ENCODE data around the gene TMEM26.
"Not testable (repeated sequence)": the region's sequence is repeated elsewhere in the genome, so short reads cannot be mapped to it uniquely, and the experiment has no call there.

The TMEM26 gene

GRCh38 chr10:61400524-61400923 lies 52.7 kb downstream of the TMEM26 start:
- no peak for DNase-seq (ENCODE audit: low read depth in 2 of 2, low spot score in 1 of 2)

- no peak for DNase-seq (ENCODE audit: low read depth in 2 of 2, low spot score in 1 of 2)
These were observed 53.8 kb downstream of the TMEM26 start for GRCh38 chr10:61399406-61399805.

GRCh38 chr10:61398366-61399129 lies 54.6 kb downstream of the TMEM26 start:
- no peak for DNase-seq (ENCODE audit: low read depth in 2 of 2, low spot score in 1 of 2)

GRCh38 chr10:61397175-61397986 lies 55.8 kb downstream of the TMEM26 start:
- no peak for DNase-seq (ENCODE audit: low read depth in 2 of 2, low spot score in 1 of 2)

- no peak for DNase-seq (ENCODE audit: low read depth in 2 of 2, low spot score in 1 of 2)
These were observed 61.9 kb downstream of the TMEM26 start for GRCh38 chr10:61391281-61391680.

GRCh38 chr10:61390851-61391250 lies 62.3 kb downstream of the TMEM26 start:
- no peak for DNase-seq (ENCODE audit: low read depth in 2 of 2, low spot score in 1 of 2)

GRCh38 chr10:61389887-61390286 lies 63.3 kb downstream of the TMEM26 start:
- DNase-seq (ENCODE audit: low read depth in 2 of 2, low spot score in 1 of 2) = no peak

GRCh38 chr10:61388986-61389385 lies 64.2 kb downstream of the TMEM26 start:
- DNase-seq (ENCODE audit: low read depth in 2 of 2, low spot score in 1 of 2) = not testable (repeated sequence)

GRCh38 chr10:61385231-61386001 lies 67.8 kb downstream of the TMEM26 start:
- DNase-seq (ENCODE audit: low read depth in 2 of 2, low spot score in 1 of 2) = no peak

- not testable (repeated sequence) for DNase-seq (ENCODE audit: low read depth in 2 of 2, low spot score in 1 of 2)
These were observed 72.0 kb downstream of the TMEM26 start for GRCh38 chr10:61381153-61381552.

GRCh38 chr10:61378865-61379264 lies 74.3 kb downstream of the TMEM26 start:
- DNase-seq (ENCODE audit: low read depth in 2 of 2, low spot score in 1 of 2) = no peak

GRCh38 chr10:61376908-61377368 lies 76.2 kb downstream of the TMEM26 start:
- no peak for DNase-seq (ENCODE audit: low read depth in 2 of 2, low spot score in 1 of 2)

GRCh38 chr10:61376377-61376776 lies 76.8 kb downstream of the TMEM26 start:
- DNase-seq (ENCODE audit: low read depth in 2 of 2, low spot score in 1 of 2) = no peak

- no peak for DNase-seq (ENCODE audit: low read depth in 2 of 2, low spot score in 1 of 2)
These were observed 86.8 kb downstream of the TMEM26 start for GRCh38 chr10:61366365-61366764.

- no peak for DNase-seq (ENCODE audit: low read depth in 2 of 2, low spot score in 1 of 2)
These were observed 88.6 kb downstream of the TMEM26 start for GRCh38 chr10:61364619-61365018.

GRCh38 chr10:61363006-61363405 lies 90.2 kb downstream of the TMEM26 start:
- DNase-seq (ENCODE audit: low read depth in 2 of 2, low spot score in 1 of 2) = no peak

- DNase-seq (ENCODE audit: low read depth in 2 of 2, low spot score in 1 of 2) = no peak
These were observed 93.7 kb downstream of the TMEM26 start for GRCh38 chr10:61359452-61359851.

GRCh38 chr10:61357687-61358086 lies 95.5 kb downstream of the TMEM26 start:
- DNase-seq (ENCODE audit: low read depth in 2 of 2, low spot score in 1 of 2) = no peak
